ENCODE measurements around the gene DUS3L. TPM values are rescaled to one million over a fixed set of nuclear protein-coding genes. Genes with fewer than 3 reads are reported as not detected.

The DUS3L gene
- total and polyA plus RNA-seq, 11 donors = 12.0 to 20.7 (median 15.8) TPM

DNA sequence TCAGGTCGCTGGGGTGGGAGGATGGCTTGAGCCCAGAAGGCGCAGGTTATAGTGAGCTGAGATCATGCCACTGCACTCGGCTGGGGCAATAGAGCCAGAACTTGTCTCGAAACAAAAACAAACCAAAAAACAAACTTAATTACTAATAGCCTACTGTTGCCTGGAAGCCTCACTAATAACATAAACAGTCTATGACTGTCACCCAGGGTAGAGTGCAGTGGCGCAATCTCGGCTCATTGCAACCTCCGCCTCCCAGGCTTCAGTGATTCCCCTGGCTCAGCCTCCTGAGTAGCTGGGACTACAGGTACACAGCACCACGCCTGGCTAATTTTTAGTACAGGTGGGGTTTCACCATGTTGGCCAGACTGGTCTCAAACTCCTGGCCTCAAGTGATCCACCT, 52.5 kb downstream of the DUS3L start:
- WGBS, 4 donors = 80 to 87% (median 83%) methylated on average over 8 of the region's 8 CpGs
- peaks cover 0 to 2% (median 0%) of the 10 kb centered on the region in 12 donors for H3K9me3 ChIP-seq
- H3K27ac ChIP-seq = no peak overlapping the region
- H3K4me1 ChIP-seq = no peaks in the 10 kb centered on the region
- H3K36me3 ChIP-seq = no peaks in the 10 kb centered on the region
- ATAC-seq (no peak), DNase-seq (no peak)
- intact Hi-C loops (cut with DNase I) = no loop called here
- H3K27me3 ChIP-seq = no peaks in the 10 kb centered on the region
- no peak overlapping the region for H3K4me3 ChIP-seq
- no peak for TF ChIP-seq POLR2A (IDR thresholded peaks at IDR 0.05)
- TF ChIP-seq, protein P1, sequence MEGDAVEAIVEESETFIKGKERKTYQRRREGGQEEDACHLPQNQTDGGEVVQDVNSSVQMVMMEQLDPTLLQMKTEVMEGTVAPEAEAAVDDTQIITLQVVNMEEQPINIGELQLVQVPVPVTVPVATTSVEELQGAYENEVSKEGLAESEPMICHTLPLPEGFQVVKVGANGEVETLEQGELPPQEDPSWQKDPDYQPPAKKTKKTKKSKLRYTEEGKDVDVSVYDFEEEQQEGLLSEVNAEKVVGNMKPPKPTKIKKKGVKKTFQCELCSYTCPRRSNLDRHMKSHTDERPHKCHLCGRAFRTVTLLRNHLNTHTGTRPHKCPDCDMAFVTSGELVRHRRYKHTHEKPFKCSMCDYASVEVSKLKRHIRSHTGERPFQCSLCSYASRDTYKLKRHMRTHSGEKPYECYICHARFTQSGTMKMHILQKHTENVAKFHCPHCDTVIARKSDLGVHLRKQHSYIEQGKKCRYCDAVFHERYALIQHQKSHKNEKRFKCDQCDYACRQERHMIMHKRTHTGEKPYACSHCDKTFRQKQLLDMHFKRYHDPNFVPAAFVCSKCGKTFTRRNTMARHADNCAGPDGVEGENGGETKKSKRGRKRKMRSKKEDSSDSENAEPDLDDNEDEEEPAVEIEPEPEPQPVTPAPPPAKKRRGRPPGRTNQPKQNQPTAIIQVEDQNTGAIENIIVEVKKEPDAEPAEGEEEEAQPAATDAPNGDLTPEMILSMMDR (IDR thresholded peaks at IDR 0.05) = no peak

Other genes starting within 250 kb of the DUS3L start
- under 1 TPM in 4 of 9 donors, not detected in 5; 0.17 to 0.44 (median 0.30) TPM for gene TINCR, start 223.2 kb downstream of the DUS3L start, total RNA-seq
- under 1 TPM in 1 of 2 donors, not detected in 1; 0.07 TPM for gene TINCR, start 223.2 kb downstream of the DUS3L start, polyA plus RNA-seq
- gene SAFB2, start 168.4 kb downstream of the DUS3L start, total RNA-seq = 10 to 100 TPM; 14.2 to 56.7 (median 44.2) TPM
- gene SAFB2, start 168.4 kb downstream of the DUS3L start, polyA plus RNA-seq = 10 to 100 TPM; 32.8 to 49.7 TPM
- gene SAFB, start 168.1 kb downstream of the DUS3L start, total RNA-seq = 10 to 100 TPM; 22.3 to 59.6 (median 48.0) TPM
- 10 to 100 TPM; 43.5 to 48.9 TPM for gene SAFB, start 168.1 kb downstream of the DUS3L start, polyA plus RNA-seq
- 100 to 1,000 TPM; 103 to 149 (median 123) TPM for gene MICOS13, start 110.6 kb downstream of the DUS3L start, total RNA-seq
- gene MICOS13, start 110.6 kb downstream of the DUS3L start, polyA plus RNA-seq = 100 to 1,000 TPM; 178 to 435 TPM
- 10 to 100 TPM in 2 of 9 donors, 1 to 10 TPM in 7; 3.7 to 14.4 (median 5.2) TPM for gene HSD11B1L, start 110.1 kb downstream of the DUS3L start, total RNA-seq
- gene HSD11B1L, start 110.1 kb downstream of the DUS3L start, polyA plus RNA-seq = 1 to 10 TPM; 5.4 to 6.6 TPM
- gene RPL36, start 100.9 kb downstream of the DUS3L start, total RNA-seq = 100 to 1,000 TPM; 255 to 475 (median 365) TPM
- gene RPL36, start 100.9 kb downstream of the DUS3L start, polyA plus RNA-seq = 100 to 1,000 TPM; 851 to 981 TPM
- gene LONP1, start 71.0 kb downstream of the DUS3L start, total RNA-seq = 100 to 1,000 TPM in 2 of 9 donors, 10 to 100 TPM in 7; 61.2 to 108 (median 88.6) TPM
- gene LONP1, start 71.0 kb downstream of the DUS3L start, polyA plus RNA-seq = 100 to 1,000 TPM in 1 of 2 donors, 10 to 100 TPM in 1; 97.6 to 123 TPM
- not detected for gene CATSPERD, start 70.5 kb downstream of the DUS3L start, total RNA-seq
- not detected for gene CATSPERD, start 70.5 kb downstream of the DUS3L start, polyA plus RNA-seq
- 1 to 10 TPM in 5 of 9 donors, under 1 TPM in 2, not detected in 2; 0.96 to 1.9 (median 1.3) TPM for gene PRR22, start 6.4 kb downstream of the DUS3L start, total RNA-seq
- 1 to 10 TPM in 1 of 2 donors, under 1 TPM in 1; 0.91 to 1.1 TPM for gene PRR22, start 6.4 kb downstream of the DUS3L start, polyA plus RNA-seq
- gene NRTN, start 13.9 kb upstream of the DUS3L start, total RNA-seq = 10 to 100 TPM in 7 of 9 donors, 1 to 10 TPM in 2; 8.0 to 54.2 (median 17.2) TPM
- 10 to 100 TPM; 18.2 to 34.5 TPM for gene NRTN, start 13.9 kb upstream of the DUS3L start, polyA plus RNA-seq
- gene FUT6, start 48.5 kb upstream of the DUS3L start, total RNA-seq = not detected
- gene FUT6, start 48.5 kb upstream of the DUS3L start, polyA plus RNA-seq = not detected
- gene FUT3, start 60.3 kb upstream of the DUS3L start, total RNA-seq = not detected
- gene FUT3, start 60.3 kb upstream of the DUS3L start, polyA plus RNA-seq = under 1 TPM in 1 of 2 donors, not detected in 1; 0.07 TPM
- gene FUT5, start 79.4 kb upstream of the DUS3L start, total RNA-seq = not detected
- gene FUT5, start 79.4 kb upstream of the DUS3L start, polyA plus RNA-seq = not detected
- gene NDUFA11, start 112.6 kb upstream of the DUS3L start, total RNA-seq = 100 to 1,000 TPM; 388 to 533 (median 476) TPM
- gene NDUFA11, start 112.6 kb upstream of the DUS3L start, polyA plus RNA-seq = 100 to 1,000 TPM; 791 to 945 TPM
- 1 to 10 TPM; 1.7 to 3.9 (median 2.3) TPM for gene VMAC, start 113.7 kb upstream of the DUS3L start, total RNA-seq
- 1 to 10 TPM; 1.3 to 3.8 TPM for gene VMAC, start 113.7 kb upstream of the DUS3L start, polyA plus RNA-seq
- 1 to 10 TPM; 1.2 to 6.2 (median 3.3) TPM for gene CAPS, start 123.1 kb upstream of the DUS3L start, total RNA-seq
- gene CAPS, start 123.1 kb upstream of the DUS3L start, polyA plus RNA-seq = 1 to 10 TPM; 2.4 to 4.8 TPM
- gene RANBP3, start 187.0 kb upstream of the DUS3L start, total RNA-seq = 10 to 100 TPM; 48.9 to 80.7 (median 58.0) TPM
- 10 to 100 TPM; 29.4 to 59.7 TPM for gene RANBP3, start 187.0 kb upstream of the DUS3L start, polyA plus RNA-seq